GM18951 (cell line): ENCODE measurements around the gene UBE2O.

Experiments used
- POLR2A ChIP-seq: IDR thresholded peaks from 4 replicates; pipeline ENCODE4 v1.6.1; 2011; ENCODE audit warnings: mild to moderate bottlenecking; ENCODE audit not compliant: insufficient read length, insufficient read depth; ENCODE audit errors: extremely low read depth
- in situ Hi-C: fragments of 300-500 bp; cut with MboI; formaldehyde crosslinking; loops from one replicate; pipeline ENCODE4 v1.12.0; 2022; ENCODE audit warnings: low sequenced_read_pairs, mixed read lengths, inconsistent platforms; ENCODE audit not compliant: unreplicated experiment

Gene UBE2O

GRCh38 chr17:76381633-76382350, 71.2 kb downstream of the UBE2O start:
- TF ChIP-seq POLR2A, result no peak
- in situ Hi-C loops, result no loop called here

- no peak for TF ChIP-seq POLR2A
- in situ Hi-C loops, result no loop called here
Observed at GRCh38 chr17:76379646-76380376, 73.1 kb downstream of the UBE2O start.

GRCh38 chr17:76379275-76379641, 73.7 kb downstream of the UBE2O start:
- no peak for TF ChIP-seq POLR2A
- in situ Hi-C loops, result no loop called here

GRCh38 chr17:76378548-76379274, 74.2 kb downstream of the UBE2O start:
- in situ Hi-C loops, result no loop called here
- no peak for TF ChIP-seq POLR2A

GRCh38 chr17:76376318-76377133, 76.4 kb downstream of the UBE2O start:
- TF ChIP-seq POLR2A, result no peak
- in situ Hi-C loops, result no loop called here

- in situ Hi-C loops, result no loop called here
- no peak for TF ChIP-seq POLR2A
Observed at GRCh38 chr17:76371656-76372628, 81.0 kb downstream of the UBE2O start.

GRCh38 chr17:76370261-76370993, 82.5 kb downstream of the UBE2O start:
- in situ Hi-C loops, result no loop called here
- no peak for TF ChIP-seq POLR2A

- in situ Hi-C loops, result no loop called here
- no peak for TF ChIP-seq POLR2A
Observed at GRCh38 chr17:76369804-76370203, 83.1 kb downstream of the UBE2O start.

GRCh38 chr17:76369379-76369778, 83.6 kb downstream of the UBE2O start:
- TF ChIP-seq POLR2A, result no peak
- in situ Hi-C loops, result no loop called here

GRCh38 chr17:76368545-76368944, 84.4 kb downstream of the UBE2O start:
- TF ChIP-seq POLR2A, result no peak
- in situ Hi-C loops, result no loop called here

GRCh38 chr17:76367642-76368041, 85.3 kb downstream of the UBE2O start:
- TF ChIP-seq POLR2A, result no peak
- in situ Hi-C loops, result no loop called here
